Measurements from ENCODE around the gene HS2ST1. TPM values are rescaled to one million over a fixed set of nuclear protein-coding genes. Genes with fewer than 3 reads are reported as not detected.
A peak's percentile ranks its signal among the peaks of the same experiment; 100 is the strongest.

HS2ST1 gene
- total RNA-seq, 3 donors from 2014 or later (not counting 1 experiment from before 2014, with no cell fraction given): 12.5 to 18.4 (median 14.3) TPM

DNA sequence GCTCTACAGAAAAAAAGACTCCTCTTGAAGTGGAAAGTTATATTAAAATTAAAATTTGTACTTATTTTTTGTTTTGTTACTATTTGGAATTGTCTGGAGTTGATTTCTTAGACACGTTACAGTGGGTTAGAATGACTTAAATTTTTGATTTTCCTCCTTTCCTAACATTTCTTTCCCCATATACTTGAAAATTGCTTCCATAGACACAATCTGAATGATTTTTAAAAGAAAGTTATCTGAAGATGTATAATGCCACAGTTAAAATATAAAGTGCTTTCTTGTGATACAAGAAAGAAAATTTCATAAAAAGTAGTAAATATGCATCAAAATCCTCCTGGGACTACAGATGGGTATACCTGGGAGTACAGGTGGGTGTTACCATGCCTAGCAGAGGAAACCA, 2.3 kb downstream of the HS2ST1 start:
- no peak for DNase-seq
- intact Hi-C loops (cut with micrococcal nuclease): loop anchor here (10.0 kb wide), 1 partner anchor 1642 kb away; the partner anchor contains the start of gene BCL10
- ATAC-seq: no peak
- H3K27ac ChIP-seq (ENCODE audit: low read length): no peak overlapping the region
- H3K9me3 Mint-ChIP-seq: no peaks in the 10 kb centered on the region
- peaks cover 0 to 14% of the 10 kb centered on the region in 2 donors for H3K4me1 Mint-ChIP-seq
- WGBS (ENCODE audit: insufficient coverage): no CpG with 5 or more reads among the region's 1 CpG
- H3K27me3 Mint-ChIP-seq (ENCODE audit: low read depth in 2 of 2): no peaks in the 10 kb centered on the region
- peaks cover 9% of the 10 kb centered on the region for H3K4me1 ChIP-seq (ENCODE audit: control insufficient read depth, insufficient read depth, low read length)
- H3K9me3 ChIP-seq (ENCODE audit: control insufficient read depth, insufficient read depth, low read length): no peaks in the 10 kb centered on the region
- H3K27me3 ChIP-seq (ENCODE audit: control insufficient read depth, insufficient read depth, low read length): no peaks in the 10 kb centered on the region
- H3K36me3 Mint-ChIP-seq: no peaks in the 10 kb centered on the region
- TF ChIP-seq, protein P1, sequence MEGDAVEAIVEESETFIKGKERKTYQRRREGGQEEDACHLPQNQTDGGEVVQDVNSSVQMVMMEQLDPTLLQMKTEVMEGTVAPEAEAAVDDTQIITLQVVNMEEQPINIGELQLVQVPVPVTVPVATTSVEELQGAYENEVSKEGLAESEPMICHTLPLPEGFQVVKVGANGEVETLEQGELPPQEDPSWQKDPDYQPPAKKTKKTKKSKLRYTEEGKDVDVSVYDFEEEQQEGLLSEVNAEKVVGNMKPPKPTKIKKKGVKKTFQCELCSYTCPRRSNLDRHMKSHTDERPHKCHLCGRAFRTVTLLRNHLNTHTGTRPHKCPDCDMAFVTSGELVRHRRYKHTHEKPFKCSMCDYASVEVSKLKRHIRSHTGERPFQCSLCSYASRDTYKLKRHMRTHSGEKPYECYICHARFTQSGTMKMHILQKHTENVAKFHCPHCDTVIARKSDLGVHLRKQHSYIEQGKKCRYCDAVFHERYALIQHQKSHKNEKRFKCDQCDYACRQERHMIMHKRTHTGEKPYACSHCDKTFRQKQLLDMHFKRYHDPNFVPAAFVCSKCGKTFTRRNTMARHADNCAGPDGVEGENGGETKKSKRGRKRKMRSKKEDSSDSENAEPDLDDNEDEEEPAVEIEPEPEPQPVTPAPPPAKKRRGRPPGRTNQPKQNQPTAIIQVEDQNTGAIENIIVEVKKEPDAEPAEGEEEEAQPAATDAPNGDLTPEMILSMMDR (IDR thresholded peaks at IDR 0.05): no peak
- no peak overlapping the region for H3K4me3 ChIP-seq (ENCODE audit: low read length)
- no peak overlapping the region for H3K27ac Mint-ChIP-seq
- no peaks in the 10 kb centered on the region for H3K36me3 ChIP-seq (ENCODE audit: control insufficient read depth, insufficient read depth, low read length)
- H3K4me3 Mint-ChIP-seq: peak overlapping the region; percentile 46

DNA sequence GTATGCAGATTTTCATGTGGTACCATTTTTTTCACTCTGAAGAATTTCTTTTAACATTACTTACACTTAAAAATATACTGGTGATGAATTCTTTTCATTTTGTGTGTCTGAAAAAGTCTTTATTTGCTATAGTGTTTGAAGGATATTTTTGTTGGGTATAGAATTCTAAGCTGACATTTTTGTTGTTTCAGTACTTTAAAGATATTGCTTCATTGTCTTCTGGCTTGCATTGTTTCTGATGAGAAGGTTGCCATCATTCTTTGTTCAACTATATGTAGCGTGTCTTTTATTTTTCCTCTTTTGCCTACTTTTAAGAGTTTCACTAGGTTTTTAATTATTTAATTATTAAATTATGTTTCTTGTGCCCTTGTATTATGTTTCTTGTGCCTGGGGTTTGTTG, 8.0 kb downstream of the HS2ST1 start:
- no peaks in the 10 kb centered on the region for H3K27me3 ChIP-seq (ENCODE audit: control insufficient read depth, insufficient read depth, low read length)
- H3K4me3 ChIP-seq (ENCODE audit: low read length): no peak overlapping the region
- DNase-seq: no peak
- TF ChIP-seq, protein P1 (IDR thresholded peaks at IDR 0.05): no peak
- H3K36me3 Mint-ChIP-seq: peaks cover 7% of the 10 kb centered on the region
- H3K27ac Mint-ChIP-seq: no peak overlapping the region
- no peak overlapping the region for H3K4me3 Mint-ChIP-seq
- ATAC-seq: no peak
- peaks cover 5 to 6% of the 10 kb centered on the region in 2 donors for H3K9me3 Mint-ChIP-seq
- peaks cover 4% of the 10 kb centered on the region for H3K9me3 ChIP-seq (ENCODE audit: control insufficient read depth, insufficient read depth, low read length)
- no peaks in the 10 kb centered on the region for H3K36me3 ChIP-seq (ENCODE audit: control insufficient read depth, insufficient read depth, low read length)
- intact Hi-C loops (cut with micrococcal nuclease): no loop called here
- peaks cover 13 to 15% of the 10 kb centered on the region in 2 donors for H3K4me1 Mint-ChIP-seq
- H3K27me3 Mint-ChIP-seq (ENCODE audit: low read depth in 2 of 2): no peaks in the 10 kb centered on the region
- H3K4me1 ChIP-seq (ENCODE audit: control insufficient read depth, insufficient read depth, low read length): no peaks in the 10 kb centered on the region
- no CpG with 5 or more reads among the region's 1 CpG for WGBS (ENCODE audit: insufficient coverage)
- no peak overlapping the region for H3K27ac ChIP-seq (ENCODE audit: low read length)

DNA sequence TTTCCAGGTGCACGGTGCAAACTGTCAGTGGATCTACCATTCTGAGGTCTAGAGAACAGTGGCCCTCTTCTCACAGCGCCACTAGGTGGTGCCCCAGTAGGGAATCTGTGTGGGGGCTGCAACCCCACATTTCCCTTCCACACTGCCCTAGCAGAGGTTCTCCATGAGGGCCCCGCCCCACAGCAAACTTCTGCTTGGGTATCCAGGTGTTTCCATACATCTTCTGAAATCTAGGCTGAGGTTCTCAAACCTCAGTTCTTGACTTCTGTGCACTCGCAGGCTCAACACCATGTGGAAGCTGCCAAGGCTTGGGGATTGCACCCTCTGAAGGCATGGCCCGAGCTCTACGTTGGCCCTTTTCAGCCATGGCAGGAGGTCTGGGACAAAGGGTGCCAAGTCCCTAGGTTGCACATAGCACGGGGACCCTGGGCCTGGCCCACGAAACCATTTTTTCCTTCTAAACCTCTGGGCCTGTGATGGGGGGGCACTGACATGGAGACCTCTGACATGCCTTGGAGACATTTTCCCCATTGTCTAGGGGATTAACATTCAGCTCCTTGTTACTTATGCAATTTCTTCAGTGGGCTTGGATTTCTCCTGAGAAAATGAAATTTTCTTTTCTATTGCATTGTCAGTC, 10.0 kb downstream of the HS2ST1 start:
- peaks cover 4% of the 10 kb centered on the region for H3K9me3 ChIP-seq (ENCODE audit: control insufficient read depth, insufficient read depth, low read length)
- peaks cover 7% of the 10 kb centered on the region for H3K36me3 Mint-ChIP-seq
- intact Hi-C loops (cut with micrococcal nuclease): no loop called here
- no peaks in the 10 kb centered on the region for H3K4me1 ChIP-seq (ENCODE audit: control insufficient read depth, insufficient read depth, low read length)
- no peaks in the 10 kb centered on the region for H3K36me3 ChIP-seq (ENCODE audit: control insufficient read depth, insufficient read depth, low read length)
- peaks cover 13 to 21% of the 10 kb centered on the region in 2 donors for H3K4me1 Mint-ChIP-seq
- no peak for DNase-seq
- H3K4me3 ChIP-seq (ENCODE audit: low read length): no peak overlapping the region
- TF ChIP-seq, protein P1 (IDR thresholded peaks at IDR 0.05): no peak
- no peak for ATAC-seq
- no peak overlapping the region for H3K27ac ChIP-seq (ENCODE audit: low read length)
- no peaks in the 10 kb centered on the region for H3K27me3 ChIP-seq (ENCODE audit: control insufficient read depth, insufficient read depth, low read length)
- H3K9me3 Mint-ChIP-seq: peaks cover 5 to 6% of the 10 kb centered on the region in 2 donors
- no peaks in the 10 kb centered on the region for H3K27me3 Mint-ChIP-seq (ENCODE audit: low read depth in 2 of 2)
- 98% methylated on average over 8 of the region's 8 CpGs for WGBS (ENCODE audit: insufficient coverage)
- H3K27ac Mint-ChIP-seq: no peak overlapping the region
- H3K4me3 Mint-ChIP-seq: no peak overlapping the region

DNA sequence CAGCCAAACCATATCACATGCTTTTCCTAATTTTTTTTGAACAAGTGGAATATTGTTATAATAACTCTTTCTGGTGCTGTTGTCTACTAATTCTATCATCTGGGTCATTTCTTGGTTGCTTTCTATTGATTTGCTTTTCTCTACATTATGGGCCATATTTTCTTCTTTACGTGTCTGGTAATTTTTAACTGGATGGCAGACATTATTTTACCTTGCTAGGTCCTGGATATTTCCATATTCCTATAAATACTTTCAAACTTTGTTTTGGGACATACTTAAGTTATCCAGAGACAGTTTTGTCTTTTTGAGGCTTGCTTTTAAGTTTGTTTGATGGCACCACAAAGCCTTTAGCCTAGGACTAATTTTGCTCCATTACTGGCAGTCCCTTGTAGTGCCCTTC, 11.3 kb downstream of the HS2ST1 start:
- Mint-ChIP-seq H3K27me3 (ENCODE audit: low read depth in 2 of 2) (no peaks in the 10 kb centered on the region), H3K36me3 (peaks cover 7% of the 10 kb centered on the region), H3K27ac (no peak overlapping the region), H3K4me1 (peaks cover 13 to 21% of the 10 kb centered on the region in 2 donors), H3K9me3 (peaks cover 5 to 6% of the 10 kb centered on the region in 2 donors), H3K4me3 (no peak overlapping the region)
- TF ChIP-seq, protein P1 (IDR thresholded peaks at IDR 0.05): no peak
- Histone ChIP-seq H3K27me3 (ENCODE audit: control insufficient read depth, insufficient read depth, low read length) (no peaks in the 10 kb centered on the region), H3K27ac (ENCODE audit: low read length) (no peak overlapping the region), H3K9me3 (ENCODE audit: control insufficient read depth, insufficient read depth, low read length) (peaks cover 4% of the 10 kb centered on the region), H3K4me1 (ENCODE audit: control insufficient read depth, insufficient read depth, low read length) (no peaks in the 10 kb centered on the region), H3K36me3 (ENCODE audit: control insufficient read depth, insufficient read depth, low read length) (no peaks in the 10 kb centered on the region), H3K4me3 (ENCODE audit: low read length) (no peak overlapping the region)
- intact Hi-C loops (cut with micrococcal nuclease): no loop called here
- DNase-seq: no peak
- WGBS (ENCODE audit: insufficient coverage): 100% methylated on average over 1 of the region's 1 CpG
- no peak for ATAC-seq
